SK-N-MC (cell line): ENCODE results near the gene DCN.

Source experiments
- EZH2 ChIP-seq: fragments of 200-600 bp; sonication (generic); IDR thresholded peaks from one replicate; pipeline ENCODE4 v1.6.1; 2017; ENCODE audit warnings: antibody characterized with exemption
- FOXP2 ChIP-seq: optimal IDR thresholded peaks from 2 replicates; pipeline ENCODE3; 2011; ENCODE audit warnings: mild to moderate bottlenecking, moderate library complexity; ENCODE audit not compliant: insufficient read depth; ENCODE audit errors: extremely low read length, control extremely low read depth
- POLR2AphosphoS5 ChIP-seq: IDR thresholded peaks from 2 replicates; pipeline ENCODE4 v1.6.1; 2012; ENCODE audit warnings: mild to moderate bottlenecking, low read depth, low read length, borderline replicate concordance

GRCh38 chr12:91176915-91177314, 5.7 kb downstream of the DCN start:
- TF ChIP-seq POLR2AphosphoS5 (no peak), EZH2 (no peak), FOXP2 (no peak)
